Epithelial cell of esophagus (primary cell): ENCODE data around the gene RAP1A.
"Not testable (repeated sequence)": the region's sequence is repeated elsewhere in the genome, so short reads cannot be mapped to it uniquely, and the experiment has no call there.

Experiments
- DNase-seq: peaks from one replicate; pipeline ENCODE4 v3.0.0; 2010; ENCODE audit warnings: low read depth
- H3K4me3 ChIP-seq: 2 replicates; pipeline ENCODE4 v1.5.1; 2011; ENCODE audit warnings: mild to moderate bottlenecking, low read length, control low read depth
- TF ChIP-seq, protein P1 (sequence below): IDR thresholded peaks from 2 replicates; pipeline ENCODE4 v1.5.1; 2011; ENCODE audit warnings: low read depth, mild to moderate bottlenecking, low read length, control low read depth, inconsistent platforms; ENCODE audit not compliant: insufficient read depth; ENCODE audit errors: missing control alignments

Gene RAP1A

DNA sequence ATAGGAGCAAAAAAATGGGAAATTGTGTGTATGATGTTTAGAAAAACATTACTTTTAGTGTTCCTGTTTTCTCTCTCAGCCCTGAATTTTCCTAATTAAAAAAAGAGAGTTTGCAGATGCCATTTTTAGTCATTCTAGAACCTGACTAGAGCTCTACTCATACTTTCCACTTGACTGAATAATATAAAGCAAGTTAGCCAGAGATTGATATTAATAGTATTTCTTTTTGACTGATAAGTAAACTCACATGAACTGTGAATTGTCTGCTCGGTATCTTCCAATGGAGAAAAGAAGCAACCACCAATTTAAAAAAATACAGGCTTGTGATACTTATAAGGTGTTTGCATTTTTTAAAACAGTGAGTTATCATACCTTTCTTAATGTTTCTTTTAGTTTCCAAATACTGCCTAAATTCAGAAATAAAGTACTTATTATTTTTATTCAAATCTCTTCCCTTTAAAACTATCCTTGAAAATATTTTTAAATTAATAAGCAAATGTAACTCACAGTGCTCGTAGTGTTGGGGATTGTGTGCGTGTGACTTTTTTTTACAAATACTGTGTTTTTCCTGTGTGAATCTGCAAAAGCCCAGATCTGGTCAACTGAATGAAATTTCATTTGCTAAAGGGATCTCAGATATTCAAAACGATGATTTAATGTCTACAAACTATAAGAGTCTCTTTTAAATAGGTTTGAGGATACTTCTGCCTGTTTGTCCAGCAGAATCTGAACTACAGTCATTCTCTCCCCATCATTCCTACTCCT is 9.8 kb downstream of the RAP1A start:
- no peak overlapping the region for H3K4me3 ChIP-seq
- DNase-seq = no peak
- TF ChIP-seq, protein P1, sequence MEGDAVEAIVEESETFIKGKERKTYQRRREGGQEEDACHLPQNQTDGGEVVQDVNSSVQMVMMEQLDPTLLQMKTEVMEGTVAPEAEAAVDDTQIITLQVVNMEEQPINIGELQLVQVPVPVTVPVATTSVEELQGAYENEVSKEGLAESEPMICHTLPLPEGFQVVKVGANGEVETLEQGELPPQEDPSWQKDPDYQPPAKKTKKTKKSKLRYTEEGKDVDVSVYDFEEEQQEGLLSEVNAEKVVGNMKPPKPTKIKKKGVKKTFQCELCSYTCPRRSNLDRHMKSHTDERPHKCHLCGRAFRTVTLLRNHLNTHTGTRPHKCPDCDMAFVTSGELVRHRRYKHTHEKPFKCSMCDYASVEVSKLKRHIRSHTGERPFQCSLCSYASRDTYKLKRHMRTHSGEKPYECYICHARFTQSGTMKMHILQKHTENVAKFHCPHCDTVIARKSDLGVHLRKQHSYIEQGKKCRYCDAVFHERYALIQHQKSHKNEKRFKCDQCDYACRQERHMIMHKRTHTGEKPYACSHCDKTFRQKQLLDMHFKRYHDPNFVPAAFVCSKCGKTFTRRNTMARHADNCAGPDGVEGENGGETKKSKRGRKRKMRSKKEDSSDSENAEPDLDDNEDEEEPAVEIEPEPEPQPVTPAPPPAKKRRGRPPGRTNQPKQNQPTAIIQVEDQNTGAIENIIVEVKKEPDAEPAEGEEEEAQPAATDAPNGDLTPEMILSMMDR = no peak

DNA sequence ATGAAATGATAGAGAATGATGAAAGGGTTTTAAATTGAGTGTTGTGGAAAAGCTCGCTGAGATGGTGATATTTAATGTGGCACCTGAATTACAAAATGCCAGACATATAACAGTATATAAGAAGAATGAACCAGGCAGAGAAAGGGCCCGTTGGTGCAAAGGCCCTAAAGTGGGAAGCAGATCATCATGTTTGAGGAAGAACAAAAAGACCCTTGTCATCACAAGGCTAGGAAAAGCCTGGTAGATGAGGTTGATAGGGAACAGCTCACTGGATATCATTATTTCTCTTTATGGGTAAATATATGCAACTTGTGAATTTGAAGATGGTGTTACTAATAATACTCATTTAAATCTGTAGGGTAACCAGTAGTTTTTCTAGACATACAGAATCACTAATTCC is 11.0 kb downstream of the RAP1A start:
- H3K4me3 ChIP-seq = no peak overlapping the region
- TF ChIP-seq, protein P1 = no peak
- DNase-seq = no peak

DNA sequence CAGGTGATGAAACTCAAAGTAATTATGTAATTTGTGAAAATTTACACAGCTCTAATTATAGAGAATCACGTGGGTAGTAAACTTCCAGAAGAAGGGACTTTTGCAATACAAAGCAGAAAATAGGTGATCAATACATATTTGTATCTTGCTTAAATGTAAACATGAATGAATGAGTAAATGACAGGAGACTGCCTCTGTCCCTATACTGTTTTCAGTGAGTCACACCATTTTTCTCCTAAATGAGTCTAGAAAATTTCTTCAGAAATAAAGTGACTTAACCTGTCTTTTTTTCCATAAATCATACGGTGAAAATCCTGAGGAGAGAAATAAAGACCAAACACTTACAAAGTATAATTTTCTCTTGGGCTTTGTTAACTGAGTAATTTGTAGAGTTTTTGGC is 11.9 kb downstream of the RAP1A start:
- H3K4me3 ChIP-seq = no peak overlapping the region
- TF ChIP-seq, protein P1 = no peak
- no peak for DNase-seq

DNA sequence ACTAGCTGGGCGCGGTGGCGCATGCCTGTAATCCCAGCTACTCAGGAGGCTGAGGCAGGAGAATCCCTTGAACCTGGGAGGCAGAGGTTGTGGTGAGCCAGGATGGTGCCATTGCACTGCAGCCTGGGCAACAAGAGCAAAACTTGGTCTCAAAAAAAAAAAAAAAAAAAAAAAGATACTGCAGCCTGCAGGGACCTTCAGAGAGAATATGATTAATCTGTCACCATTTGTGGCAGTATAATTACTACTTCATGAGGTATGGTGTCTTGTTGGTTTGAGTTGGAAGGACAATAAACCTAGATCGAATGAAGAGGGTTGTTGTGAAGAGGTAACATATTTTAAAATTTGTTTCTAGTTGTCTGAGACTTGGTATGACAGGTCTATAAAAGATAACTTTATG is 13.2 kb downstream of the RAP1A start:
- not testable (repeated sequence) for DNase-seq, H3K4me3 ChIP-seq

DNA sequence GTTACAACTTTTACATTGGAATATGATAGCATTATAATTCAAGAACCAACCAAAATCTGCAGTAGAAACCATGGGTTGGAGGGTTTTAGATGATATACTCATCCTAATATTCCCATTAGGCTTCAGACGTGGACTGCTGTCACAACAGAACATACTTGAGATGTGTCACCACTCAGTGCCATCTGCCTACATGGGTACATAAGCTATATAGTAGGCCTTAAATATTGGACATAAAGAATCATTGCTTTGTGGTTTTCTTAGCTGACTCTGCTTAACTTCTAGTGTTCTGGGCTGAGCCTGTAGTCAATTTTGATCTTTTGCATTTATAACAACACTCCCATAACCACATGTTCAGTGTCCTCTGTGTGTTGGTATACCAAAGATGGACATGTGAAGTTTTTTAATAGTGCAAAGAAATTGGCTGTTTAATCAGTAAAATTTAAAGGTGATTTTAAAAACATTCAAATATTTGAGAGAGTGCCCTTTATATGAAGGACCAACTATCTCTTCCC is 14.2 kb downstream of the RAP1A start:
- H3K4me3 ChIP-seq = no peak overlapping the region
- no peak for DNase-seq
- TF ChIP-seq, protein P1 = no peak

DNA sequence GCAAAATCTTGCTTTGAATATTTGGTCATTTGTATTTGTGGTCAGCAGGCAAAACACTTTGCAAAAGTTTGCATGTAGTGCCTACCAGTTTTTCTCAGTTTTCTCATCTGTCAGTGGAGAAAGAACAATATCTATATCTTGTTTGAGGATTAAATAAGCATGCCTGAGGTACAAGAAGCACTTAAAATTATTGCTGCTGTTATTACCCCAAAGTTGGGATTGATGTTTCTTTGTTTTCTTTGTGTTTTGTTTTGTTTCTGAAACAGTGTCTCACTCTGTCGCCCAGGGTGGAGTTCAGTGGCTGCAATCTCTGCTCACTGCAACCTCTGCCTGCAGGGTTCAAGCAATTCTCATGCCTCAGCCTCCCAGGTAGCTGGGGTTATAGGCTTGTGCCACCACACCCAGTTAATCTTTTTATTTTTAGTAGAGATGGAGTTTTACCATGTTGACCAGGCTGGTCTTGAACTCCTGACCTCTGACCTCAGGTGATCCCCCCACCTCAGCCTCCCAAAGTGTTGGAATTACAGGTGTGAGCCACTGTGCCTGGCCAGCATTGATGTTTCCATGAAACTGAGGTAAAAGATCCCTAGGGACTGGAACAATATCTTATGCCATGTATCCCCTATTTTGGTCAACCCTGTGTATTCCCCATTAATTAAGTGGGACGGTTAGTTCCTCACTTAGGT is 15.9 kb downstream of the RAP1A start:
- H3K4me3 ChIP-seq = no peak overlapping the region
- no peak for DNase-seq
- TF ChIP-seq, protein P1 = no peak

DNA sequence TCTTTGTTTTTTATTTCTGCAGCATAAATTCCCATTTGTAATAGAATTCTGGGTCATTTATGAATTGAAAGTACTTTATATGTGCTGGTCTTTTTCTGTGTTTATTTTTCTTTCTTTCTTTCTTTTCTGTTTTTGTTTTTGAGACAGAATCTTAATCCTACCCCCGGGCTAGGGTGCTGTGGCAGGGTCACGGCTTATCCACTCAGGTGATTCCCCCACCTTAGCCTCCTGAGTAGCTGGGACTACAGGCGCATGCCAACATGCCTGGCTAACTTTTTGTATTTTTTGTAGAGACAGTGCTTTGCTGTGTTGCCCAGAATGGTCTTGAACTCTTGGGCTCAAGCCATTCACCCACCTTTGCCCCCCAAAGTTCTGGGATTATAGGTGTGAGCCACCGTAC is 18.7 kb downstream of the RAP1A start:
- no peak overlapping the region for H3K4me3 ChIP-seq
- DNase-seq = no peak
- TF ChIP-seq, protein P1 = no peak
